Measurements from ENCODE around the gene SLC4A11. TPM values are rescaled to one million over a fixed set of nuclear protein-coding genes. Genes with fewer than 3 reads are reported as not detected.
"Not testable (repeated sequence)": the region's sequence is repeated elsewhere in the genome, so short reads cannot be mapped to it uniquely, and the experiment has no call there.

Gene SLC4A11
- total RNA-seq, 1 donor from 2014 or later = 2.5 TPM

GRCh38 chr20:3192226-3193015, 46.6 kb downstream of the SLC4A11 start:
- H3K36me3 Mint-ChIP-seq = peaks cover 44% of the 10 kb centered on the region

GRCh38 chr20:3190681-3191111, 48.3 kb downstream of the SLC4A11 start:
- H3K4me3 Mint-ChIP-seq = no peak overlapping the region
- H3K27me3 Mint-ChIP-seq (ENCODE audit: low read depth) = no peaks in the 10 kb centered on the region
- DNase-seq (ENCODE audit: low spot score in 2 of 2, unreplicated experiment in 2 of 2) = no peak
- no peaks in the 10 kb centered on the region for H3K4me1 Mint-ChIP-seq
- no peak for TF ChIP-seq CTCF (IDR thresholded peaks at IDR 0.05; ENCODE audit: unreplicated experiment)
- H3K9me3 Mint-ChIP-seq = no peaks in the 10 kb centered on the region
- H3K27ac Mint-ChIP-seq = no peak overlapping the region
- peaks cover 36% of the 10 kb centered on the region for H3K36me3 Mint-ChIP-seq

More at GRCh38 chr20:3192226-3193015, 46.6 kb downstream of the SLC4A11 start:
- Mint-ChIP-seq H3K27me3 (ENCODE audit: low read depth) (no peaks in the 10 kb centered on the region), H3K27ac (no peak overlapping the region), H3K9me3 (no peaks in the 10 kb centered on the region), H3K4me1 (no peaks in the 10 kb centered on the region), H3K4me3 (no peak overlapping the region)
- no peak for DNase-seq (ENCODE audit: low spot score in 2 of 2, unreplicated experiment in 2 of 2)
- no peak for TF ChIP-seq CTCF (IDR thresholded peaks at IDR 0.05; ENCODE audit: unreplicated experiment)

GRCh38 chr20:3189561-3190131, 49.3 kb downstream of the SLC4A11 start:
- no peaks in the 10 kb centered on the region for H3K4me1 Mint-ChIP-seq
- no peak overlapping the region for H3K4me3 Mint-ChIP-seq
- H3K36me3 Mint-ChIP-seq = peaks cover 30% of the 10 kb centered on the region
- no peak for TF ChIP-seq CTCF (IDR thresholded peaks at IDR 0.05; ENCODE audit: unreplicated experiment)
- no peaks in the 10 kb centered on the region for H3K9me3 Mint-ChIP-seq
- H3K27me3 Mint-ChIP-seq (ENCODE audit: low read depth) = no peaks in the 10 kb centered on the region
- no peak for DNase-seq (ENCODE audit: low spot score in 2 of 2, unreplicated experiment in 2 of 2)
- peak overlapping the region; percentile 37 for H3K27ac Mint-ChIP-seq

- Mint-ChIP-seq H3K27ac (peak overlapping the region; percentile 5), H3K9me3 (no peaks in the 10 kb centered on the region), H3K4me3 (no peak overlapping the region), H3K4me1 (no peaks in the 10 kb centered on the region), H3K27me3 (ENCODE audit: low read depth) (no peaks in the 10 kb centered on the region), H3K36me3 (peaks cover 30% of the 10 kb centered on the region)
- no peak for TF ChIP-seq CTCF (IDR thresholded peaks at IDR 0.05; ENCODE audit: unreplicated experiment)
- no peak for DNase-seq (ENCODE audit: low spot score in 2 of 2, unreplicated experiment in 2 of 2)
These were observed 50.1 kb downstream of the SLC4A11 start for GRCh38 chr20:3188823-3189413.

- H3K36me3 Mint-ChIP-seq = peaks cover 28% of the 10 kb centered on the region
- not testable (repeated sequence) for DNase-seq (ENCODE audit: low spot score in 2 of 2, unreplicated experiment in 2 of 2); H3K9me3 Mint-ChIP-seq; H3K27me3 Mint-ChIP-seq (ENCODE audit: low read depth); H3K27ac Mint-ChIP-seq; H3K4me3 Mint-ChIP-seq; H3K4me1 Mint-ChIP-seq
These were observed 51.1 kb downstream of the SLC4A11 start for GRCh38 chr20:3187861-3188260.

All from mesothelial cell of epicardium (in vitro differentiated cells).